Measurements from ENCODE around the gene SLC15A2. TPM values are rescaled to one million over a fixed set of nuclear protein-coding genes. Genes with fewer than 3 reads are reported as not detected.
"Not testable (repeated sequence)": the region's sequence is repeated elsewhere in the genome, so short reads cannot be mapped to it uniquely, and the experiment has no call there.

Gene SLC15A2, protein sequence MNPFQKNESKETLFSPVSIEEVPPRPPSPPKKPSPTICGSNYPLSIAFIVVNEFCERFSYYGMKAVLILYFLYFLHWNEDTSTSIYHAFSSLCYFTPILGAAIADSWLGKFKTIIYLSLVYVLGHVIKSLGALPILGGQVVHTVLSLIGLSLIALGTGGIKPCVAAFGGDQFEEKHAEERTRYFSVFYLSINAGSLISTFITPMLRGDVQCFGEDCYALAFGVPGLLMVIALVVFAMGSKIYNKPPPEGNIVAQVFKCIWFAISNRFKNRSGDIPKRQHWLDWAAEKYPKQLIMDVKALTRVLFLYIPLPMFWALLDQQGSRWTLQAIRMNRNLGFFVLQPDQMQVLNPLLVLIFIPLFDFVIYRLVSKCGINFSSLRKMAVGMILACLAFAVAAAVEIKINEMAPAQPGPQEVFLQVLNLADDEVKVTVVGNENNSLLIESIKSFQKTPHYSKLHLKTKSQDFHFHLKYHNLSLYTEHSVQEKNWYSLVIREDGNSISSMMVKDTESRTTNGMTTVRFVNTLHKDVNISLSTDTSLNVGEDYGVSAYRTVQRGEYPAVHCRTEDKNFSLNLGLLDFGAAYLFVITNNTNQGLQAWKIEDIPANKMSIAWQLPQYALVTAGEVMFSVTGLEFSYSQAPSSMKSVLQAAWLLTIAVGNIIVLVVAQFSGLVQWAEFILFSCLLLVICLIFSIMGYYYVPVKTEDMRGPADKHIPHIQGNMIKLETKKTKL
- 3.4 to 5.4 TPM (median 4.8 TPM) in 3 replicates for total RNA-seq

DNA sequence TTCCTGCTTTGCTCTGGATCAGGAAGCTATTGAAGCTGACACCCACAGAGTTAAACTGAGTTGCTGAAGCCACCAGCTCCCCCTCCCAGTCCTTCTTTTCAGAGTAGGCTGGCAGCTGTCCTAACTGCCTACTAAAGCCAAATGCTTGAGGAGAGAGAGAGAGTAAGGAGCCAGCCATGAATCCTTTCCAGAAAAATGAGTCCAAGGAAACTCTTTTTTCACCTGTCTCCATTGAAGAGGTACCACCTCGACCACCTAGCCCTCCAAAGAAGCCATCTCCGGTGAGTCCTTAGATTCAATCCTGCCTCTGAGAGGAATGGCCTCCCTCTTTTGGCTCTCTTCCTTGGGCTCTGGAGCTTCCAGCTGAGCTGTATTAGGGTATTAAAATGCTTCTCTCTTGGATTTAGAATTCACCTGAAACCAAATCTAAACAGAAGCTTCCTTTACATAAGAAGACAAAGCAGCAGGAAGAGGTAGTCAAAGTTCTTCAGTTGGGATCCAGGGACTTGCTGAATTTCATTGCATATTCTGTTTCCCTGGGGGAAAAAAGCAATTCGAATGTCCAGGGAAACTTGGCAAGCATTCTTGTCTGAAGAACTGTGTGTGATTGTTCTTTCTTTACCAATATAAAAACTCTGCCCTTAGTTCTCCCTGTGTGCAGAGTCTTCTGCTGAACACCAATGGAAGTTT is at the start of gene SLC15A2:
Gene SLC15A2 (plus strand): TSS at position 101 of the 690 bp plus-strand sequence. CDS start 76 bp downstream, at position 177.
- Mint-ChIP-seq H3K9me3 (peaks cover 3% of the 10 kb centered on the region), H3K4me1 (peaks cover 12% of the 10 kb centered on the region), H3K36me3 (peaks cover 2% of the 10 kb centered on the region), H3K27ac (no peak within 1 kb of the TSS), H3K4me3 (no peak within 1 kb of the TSS), H3K27me3 (ENCODE audit: low read depth) (no peaks in the 10 kb centered on the region)
- DNase-seq (ENCODE audit: low spot score in 2 of 2, unreplicated experiment in 2 of 2) = no peak
- TF ChIP-seq, protein P1, sequence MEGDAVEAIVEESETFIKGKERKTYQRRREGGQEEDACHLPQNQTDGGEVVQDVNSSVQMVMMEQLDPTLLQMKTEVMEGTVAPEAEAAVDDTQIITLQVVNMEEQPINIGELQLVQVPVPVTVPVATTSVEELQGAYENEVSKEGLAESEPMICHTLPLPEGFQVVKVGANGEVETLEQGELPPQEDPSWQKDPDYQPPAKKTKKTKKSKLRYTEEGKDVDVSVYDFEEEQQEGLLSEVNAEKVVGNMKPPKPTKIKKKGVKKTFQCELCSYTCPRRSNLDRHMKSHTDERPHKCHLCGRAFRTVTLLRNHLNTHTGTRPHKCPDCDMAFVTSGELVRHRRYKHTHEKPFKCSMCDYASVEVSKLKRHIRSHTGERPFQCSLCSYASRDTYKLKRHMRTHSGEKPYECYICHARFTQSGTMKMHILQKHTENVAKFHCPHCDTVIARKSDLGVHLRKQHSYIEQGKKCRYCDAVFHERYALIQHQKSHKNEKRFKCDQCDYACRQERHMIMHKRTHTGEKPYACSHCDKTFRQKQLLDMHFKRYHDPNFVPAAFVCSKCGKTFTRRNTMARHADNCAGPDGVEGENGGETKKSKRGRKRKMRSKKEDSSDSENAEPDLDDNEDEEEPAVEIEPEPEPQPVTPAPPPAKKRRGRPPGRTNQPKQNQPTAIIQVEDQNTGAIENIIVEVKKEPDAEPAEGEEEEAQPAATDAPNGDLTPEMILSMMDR (IDR thresholded peaks at IDR 0.05; ENCODE audit: unreplicated experiment) = no peak

DNA sequence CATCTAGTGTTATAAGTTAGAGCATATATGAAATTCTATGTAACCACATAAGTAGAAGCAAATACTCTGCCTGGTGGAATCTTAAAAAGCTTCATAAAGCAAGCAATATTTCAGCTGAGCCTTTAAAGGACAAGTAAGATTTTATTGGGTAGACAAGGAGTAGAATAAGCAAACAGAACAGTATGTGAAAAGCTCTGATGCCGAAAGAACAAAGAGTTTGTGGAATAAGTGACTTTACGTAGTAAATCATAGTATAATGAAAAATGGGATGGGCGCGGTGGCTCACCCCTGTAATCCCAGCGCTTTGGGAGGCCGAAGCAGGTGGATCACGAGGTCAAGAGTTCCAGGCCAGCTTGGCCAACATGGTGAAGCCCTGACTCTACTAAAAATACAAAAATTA is 49.3 kb upstream of the SLC15A2 start:
- TF ChIP-seq, protein P1 (IDR thresholded peaks at IDR 0.05; ENCODE audit: unreplicated experiment) = no peak
- Mint-ChIP-seq H3K27ac (no peak overlapping the region), H3K4me3 (no peak overlapping the region), H3K4me1 (no peaks in the 10 kb centered on the region), H3K27me3 (ENCODE audit: low read depth) (no peaks in the 10 kb centered on the region), H3K36me3 (peaks cover 2% of the 10 kb centered on the region), H3K9me3 (peaks cover 3% of the 10 kb centered on the region)
- DNase-seq (ENCODE audit: low spot score in 2 of 2, unreplicated experiment in 2 of 2) = no peak

DNA sequence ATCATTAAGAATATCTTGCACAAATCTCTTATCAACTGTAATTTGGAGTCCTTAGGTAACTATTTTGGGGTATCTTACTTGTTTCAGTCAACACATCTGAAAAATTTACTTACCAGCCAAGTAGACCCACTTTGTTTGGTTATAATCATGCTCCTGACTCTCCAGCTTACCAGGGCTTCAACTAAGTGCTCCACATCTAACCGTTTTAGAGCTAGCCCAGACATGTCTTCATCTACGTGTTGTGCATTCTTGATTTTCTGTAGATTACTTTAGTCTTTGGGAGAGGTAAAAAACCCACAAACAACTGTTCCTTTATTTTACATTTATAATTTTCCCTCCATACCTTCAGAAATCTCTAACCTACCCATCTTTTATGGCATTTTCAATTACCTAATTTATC is 41.9 kb upstream of the SLC15A2 start:
- H3K27ac Mint-ChIP-seq = no peak overlapping the region

DNA sequence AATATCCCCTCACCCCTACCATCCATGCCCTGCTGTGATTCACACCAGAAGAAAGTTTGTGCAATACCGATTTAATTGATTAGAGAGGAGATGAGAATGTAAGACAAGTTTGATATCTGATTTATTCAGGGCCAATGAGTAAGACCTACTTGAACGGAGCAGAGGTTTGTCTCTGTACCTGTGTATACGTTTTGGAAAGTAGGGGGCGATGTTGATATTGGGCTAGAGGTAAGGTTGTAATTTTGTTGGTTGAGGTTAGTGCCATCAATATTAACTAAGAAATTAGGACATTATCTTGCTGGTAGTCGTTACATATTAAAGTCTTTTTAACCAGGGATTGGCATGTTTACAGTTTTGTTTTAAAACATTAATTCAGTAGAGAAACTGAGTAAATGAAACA is 38.6 kb upstream of the SLC15A2 start:
- Mint-ChIP-seq H3K27me3 (ENCODE audit: low read depth) (no peaks in the 10 kb centered on the region), H3K9me3 (no peaks in the 10 kb centered on the region), H3K27ac (no peak overlapping the region), H3K4me3 (no peak overlapping the region), H3K4me1 (peaks cover 6% of the 10 kb centered on the region), H3K36me3 (peaks cover 9% of the 10 kb centered on the region)
- DNase-seq (ENCODE audit: low spot score in 2 of 2, unreplicated experiment in 2 of 2) = no peak
- TF ChIP-seq, protein P1 (IDR thresholded peaks at IDR 0.05; ENCODE audit: unreplicated experiment) = no peak

More for the DNA sequence above, 41.9 kb upstream of the SLC15A2 start:
- TF ChIP-seq, protein P1 (IDR thresholded peaks at IDR 0.05; ENCODE audit: unreplicated experiment) = no peak
- H3K27me3 Mint-ChIP-seq (ENCODE audit: low read depth) = no peaks in the 10 kb centered on the region
- peaks cover 4% of the 10 kb centered on the region for H3K36me3 Mint-ChIP-seq
- H3K4me1 Mint-ChIP-seq = peaks cover 6% of the 10 kb centered on the region
- no peaks in the 10 kb centered on the region for H3K9me3 Mint-ChIP-seq
- no peak for DNase-seq (ENCODE audit: low spot score in 2 of 2, unreplicated experiment in 2 of 2)
- H3K4me3 Mint-ChIP-seq = no peak overlapping the region

DNA sequence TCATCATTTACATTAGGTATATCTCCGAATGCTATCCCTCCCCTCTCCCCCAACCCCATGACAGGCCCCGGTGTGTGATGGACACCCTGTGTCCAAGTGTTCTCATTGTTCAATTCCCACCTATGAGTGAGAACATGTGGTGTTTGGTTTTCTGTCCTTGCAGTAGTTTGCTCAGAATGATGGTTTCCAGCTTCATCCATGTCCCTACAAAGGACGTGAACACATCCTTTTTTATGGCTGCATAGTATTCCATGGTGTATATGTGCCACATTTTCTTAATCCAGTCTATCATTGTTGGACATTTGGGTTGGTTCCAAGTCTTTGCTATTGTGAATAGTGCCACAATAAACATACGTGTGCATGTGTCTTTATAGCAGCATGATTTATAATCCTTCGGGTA is 36.4 kb upstream of the SLC15A2 start:
- H3K27ac Mint-ChIP-seq; DNase-seq (ENCODE audit: low spot score in 2 of 2, unreplicated experiment in 2 of 2); H3K4me1 Mint-ChIP-seq; H3K9me3 Mint-ChIP-seq; H3K4me3 Mint-ChIP-seq; H3K27me3 Mint-ChIP-seq (ENCODE audit: low read depth): not testable (repeated sequence)
- H3K36me3 Mint-ChIP-seq = peaks cover 12% of the 10 kb centered on the region

DNA sequence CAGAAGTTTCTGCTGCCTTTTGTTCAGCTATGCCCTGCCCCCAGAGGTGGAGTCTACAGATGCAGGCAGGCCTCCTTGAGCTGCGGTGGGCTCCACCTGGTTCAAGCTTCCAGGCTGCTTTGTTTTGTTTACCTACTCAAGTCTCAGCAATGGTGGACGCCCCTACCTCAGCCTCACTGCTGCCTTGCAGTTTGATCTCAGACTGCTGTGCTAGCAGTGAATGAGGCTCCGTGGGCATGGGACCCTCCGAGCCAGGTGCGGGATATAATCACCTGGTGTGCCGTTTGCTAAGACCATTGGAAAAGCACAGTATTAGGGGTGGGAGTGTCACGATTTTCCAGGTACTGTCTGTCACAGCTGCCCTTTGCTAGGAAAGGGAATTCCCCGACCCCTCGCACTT is 31.0 kb upstream of the SLC15A2 start:
- not testable (repeated sequence) for H3K27ac Mint-ChIP-seq; H3K4me1 Mint-ChIP-seq; H3K27me3 Mint-ChIP-seq (ENCODE audit: low read depth); H3K4me3 Mint-ChIP-seq; DNase-seq (ENCODE audit: low spot score in 2 of 2, unreplicated experiment in 2 of 2)
- peaks cover 14% of the 10 kb centered on the region for H3K36me3 Mint-ChIP-seq
- H3K9me3 Mint-ChIP-seq = peaks cover 14% of the 10 kb centered on the region
